K562 (cell line): ENCODE measurements around the gene PRPF8. TPM values are rescaled to one million over a fixed set of nuclear protein-coding genes. Genes with fewer than 3 reads are reported as not detected.

Experiments used
- ARID3A ChIP-seq: IDR thresholded peaks from 2 replicates; pipeline ENCODE4 v1.6.1; 2012; ENCODE audit warnings: low read depth, low read length, improper control_type of control experiment, borderline replicate concordance
- ARID4B ChIP-seq: sonication (generic); formaldehyde crosslinking; IDR thresholded peaks from 2 replicates; pipeline ENCODE4 v1.8.0; 2022; ENCODE audit warnings: mild to moderate bottlenecking, missing genetic modification reagents
- BHLHE40 ChIP-seq: IDR thresholded peaks from 2 replicates; pipeline ENCODE4 v1.6.1; 2011; ENCODE audit warnings: low read length, improper control_type of control experiment
- CBFA2T2 ChIP-seq: fragments of 450-650 bp; conservative IDR thresholded peaks from 2 replicates; pipeline ENCODE4 v1.6.1; 2017; ENCODE audit warnings: mild to moderate bottlenecking
- CBFB ChIP-seq: sonication (generic); formaldehyde crosslinking; IDR thresholded peaks from 2 replicates; pipeline ENCODE4 v1.4.0; 2020; ENCODE audit warnings: mild to moderate bottlenecking, missing genetic modification reagents
- CXXC5 ChIP-seq: fragments of 250-450 bp; sonication (Bioruptor Pico); IDR thresholded peaks from 2 replicates; pipeline ENCODE4 v1.8.0; 2022; ENCODE audit warnings: inconsistent platforms, mild to moderate bottlenecking, moderate library complexity
- EP400 ChIP-seq: fragments of 450-650 bp; IDR thresholded peaks from 2 replicates; pipeline ENCODE4 v1.6.1; 2017; ENCODE audit warnings: antibody characterized with exemption, mild to moderate bottlenecking, moderate library complexity
- FOS ChIP-seq: IDR thresholded peaks from 3 replicates; pipeline ENCODE4 v1.6.1; 2011; ENCODE audit not compliant: insufficient read length; ENCODE audit errors: extremely low read depth
- GABPA ChIP-seq: fragments of 200-800 bp; sonication (Bioruptor generic); conservative IDR thresholded peaks from 2 replicates; pipeline ENCODE4 v1.6.1; 2016; ENCODE audit warnings: low read depth, missing genetic modification characterization, missing compliant biosample characterization
- HDAC1 ChIP-seq, 2 experiments: fragments of 450-650 bp; IDR thresholded peaks; 2 replicates each; pipeline ENCODE4 v1.6.1; 2016 to 2017; ENCODE audit warnings: inconsistent platforms in 1 of 2, mild to moderate bottlenecking in 1 of 2, moderate library complexity in 1 of 2
- MNT ChIP-seq, 2 experiments: fragments of 450-650 bp; conservative IDR thresholded peaks; 2 replicates each; pipeline ENCODE4 v1.6.1; 2017; ENCODE audit warnings: mild to moderate bottlenecking in 2 of 2, moderate library complexity in 2 of 2
- PATZ1 ChIP-seq: fragments of 250-450 bp; sonication (Bioruptor Pico); IDR thresholded peaks from 2 replicates; pipeline ENCODE4 v1.5.0; 2020; ENCODE audit warnings: mild to moderate bottlenecking, borderline replicate concordance
- SRSF1 ChIP-seq: fragments of 200-400 bp; formaldehyde crosslinking; IDR thresholded peaks from 2 replicates; pipeline ENCODE4 v1.6.1; 2017; ENCODE audit warnings: mild to moderate bottlenecking, low read depth, low read length, moderate library complexity
- TAF1 ChIP-seq: IDR thresholded peaks from 2 replicates; pipeline ENCODE4 v1.6.1; 2011; ENCODE audit warnings: mild to moderate bottlenecking, low read length, moderate library complexity; ENCODE audit not compliant: insufficient read depth, control insufficient read depth, severe bottlenecking; ENCODE audit errors: extremely low read depth
- ZFX ChIP-seq: sonication (generic); formaldehyde crosslinking; IDR thresholded peaks from 2 replicates; pipeline ENCODE4 v1.8.0; 2022; ENCODE audit warnings: mild to moderate bottlenecking, missing genetic modification reagents, moderate library complexity
- polyA plus RNA-seq, 8 experiments: library from polyadenylated mRNA; depleted of rRNA in 4 of 8; stranded (reverse) in 5 of 8; unstranded in 3 of 8; fragments of >200 nt; fragmentation: Nextera tagmentation in 2 of 8; fragmentation: Illumina TruSeq in 1 of 8; extraction: Ambion mirVana in 2 of 8; extraction: Trizol in 1 of 8; gene quantifications; 2 replicates each; pipeline versions ENCODE4 v1.2.1 to v1.2.3, GENCODE V29; 2011 to 2014; ENCODE audit warnings: inconsistent platforms in 1 of 8, missing spikeins in 1 of 8
- total RNA-seq, 7 experiments: library from RNA; depleted of rRNA in 6 of 7; stranded (reverse); fragments of >200 nt in 6 of 7; fragmentation: Illumina TruSeq in 2 of 7; extraction: Trizol in 2 of 7; gene quantifications; 2 replicates each; pipeline versions ENCODE4 v1.2.1 to v1.2.3, GENCODE V29; 2011 to 2021; ENCODE audit warnings: low replicate concordance in 1 of 7

PRPF8 gene
- total and polyA plus RNA-seq, 9 of the 15 experiments (the other 6 are each of a cell fraction or from before 2014, with no cell fraction given) = 64.3 to 294 (median 85.9) TPM

GRCh38 chr17:1724351-1724868 is 39.7 kb upstream of the PRPF8 start, which contains the start of gene WDR81 (continued):
- TF ChIP-seq ARID4B (CRISPR knock-in tag) (peak; percentile 88; the same call in 1 of the 2 replicates), SRSF1 (no peak), ARID3A (no peak), ZFX (CRISPR knock-in tag) (peak; percentile 51), CXXC5 (CRISPR knock-in tag) (peak; percentile 83), GABPA (tag) (peak; percentile 65), CBFA2T2 (peak; percentile 84), PATZ1 (no peak), BHLHE40 (peak; percentile 91), CBFB (CRISPR knock-in tag) (0 out of 2 replicates have a peak, but pooled peaks have one; percentile 4), TAF1 (peak; percentile 32), MNT (conservative IDR thresholded peaks at IDR 0.05) (peak; percentile 96 to 98), HDAC1 (IDR thresholded peaks at IDR 0.05) (peak in 1 of 2 experiments; percentile 76; a peak in 2 of 4 replicates), FOS (peak; percentile 68), EP400 (peak; percentile 55; the same call in 1 of the 2 replicates)
